Posterior vena cava (tissue), 2 donors: Measurements from ENCODE around the gene ARHGAP9. TPM values are rescaled to one million over a fixed set of nuclear protein-coding genes. Genes with fewer than 3 reads are reported as not detected.

Experiments used
- DNase-seq: peaks from one replicate; pipeline ENCODE4 v3.0.0-alpha.2; 2020; ENCODE audit warnings: low spot score
- intact Hi-C, 2 donors: fragments of 100-400 bp; cut with DNase I; formaldehyde crosslinking; loops; one replicate each; pipeline versions ENCODE4 v1.14.1 to v1.14.2; 2022 to 2023
- long read RNA-seq, 2 donors: library from polyadenylated mRNA; unstranded; transcript quantifications; one replicate each; pipeline ENCODE4 v2.0.0, GENCODE V29; 2020 to 2021
- total RNA-seq, 2 donors: library from RNA; stranded (reverse); fragmentation: NEBNext Ultra II Directional; extraction: Animal tissue kit (Norgen Biotek cat#: 25700); gene quantifications; one replicate each; pipeline ENCODE4 v1.2.1, GENCODE V29; 2021
- donor health status: DM: yes; HTN: yes; CAD: no.
- donor health status: DM: yes; HTN: yes; CAD: no.

The ARHGAP9 gene
- total RNA-seq: 10 to 100 TPM; 12.7 to 20.7 TPM
- long read RNA-seq, donor 1, partial matches to known transcripts: 2 of 5 reads
- long read RNA-seq, donor 1, other reads (novel, unspliced or antisense): 2 of 5 reads
- long read RNA-seq, donor 2, partial matches to known transcripts: 4 of 13 reads
- long read RNA-seq, donor 2, other reads (novel, unspliced or antisense): 8 of 13 reads

GRCh38 chr12:57479376-57480115, at the start of gene ARHGAP9:
Gene ARHGAP9 (minus strand): TSS chr12:57479866. CDS start chr12:57479406, 460 bp downstream.
- intact Hi-C loops: no loop called here
- DNase-seq: peak; percentile 54

- intact Hi-C loops: no loop called here
- no peak for DNase-seq
Observed at GRCh38 chr12:57528831-57529555, 49.3 kb upstream of the ARHGAP9 start.

- no peak for DNase-seq
- intact Hi-C loops: no loop called here
Observed at GRCh38 chr12:57528176-57528575, 48.5 kb upstream of the ARHGAP9 start.

- intact Hi-C loops: no loop called here
Observed at GRCh38 chr12:57527184-57527583, 47.5 kb upstream of the ARHGAP9 start.

GRCh38 chr12:57526477-57527126, 46.9 kb upstream of the ARHGAP9 start:
- intact Hi-C loops: no loop called here
- DNase-seq: no peak

More at GRCh38 chr12:57527184-57527583, 47.5 kb upstream of the ARHGAP9 start:
- no peak for DNase-seq

- DNase-seq: no peak
- intact Hi-C loops: no loop called here
Observed at GRCh38 chr12:57525615-57526383, 46.1 kb upstream of the ARHGAP9 start.

GRCh38 chr12:57524814-57525614, 45.3 kb upstream of the ARHGAP9 start:
- intact Hi-C loops: no loop called here
- no peak for DNase-seq

- DNase-seq: no peak
- intact Hi-C loops: no loop called here
Observed at GRCh38 chr12:57523706-57524614, 44.3 kb upstream of the ARHGAP9 start.

GRCh38 chr12:57522887-57523705, 43.4 kb upstream of the ARHGAP9 start:
- DNase-seq: peak; percentile 91
- intact Hi-C loops: no loop called here

GRCh38 chr12:57522011-57522886, 42.6 kb upstream of the ARHGAP9 start, which contains the start of gene MBD6:
Gene MBD6 (plus strand): TSS chr12:57522824. CDS start chr12:57524304, 1,480 bp downstream.
- intact Hi-C loops: no loop called here
- peak; percentile 97 for DNase-seq

GRCh38 chr12:57521525-57522010, 41.9 kb upstream of the ARHGAP9 start:
- DNase-seq: no peak
- intact Hi-C loops: no loop called here

GRCh38 chr12:57520053-57520818, 40.6 kb upstream of the ARHGAP9 start, which contains the start of gene DDIT3:
Gene DDIT3 (minus strand): TSS chr12:57520514. CDS start chr12:57517406, 3,108 bp downstream.
- DNase-seq: peak; percentile 100
- intact Hi-C loops: no loop called here

- DNase-seq: no peak
- intact Hi-C loops: no loop called here
Observed at GRCh38 chr12:57519796-57520052, 40.1 kb upstream of the ARHGAP9 start.

- peak; percentile 83 for DNase-seq
- intact Hi-C loops: no loop called here
Observed at GRCh38 chr12:57518920-57519795, 39.5 kb upstream of the ARHGAP9 start.
